K562 (cell line): Measurements from ENCODE around the gene EOLA1. TPM values are rescaled to one million over a fixed set of nuclear protein-coding genes. Genes with fewer than 3 reads are reported as not detected.
"Not testable (repeated sequence)": the region's sequence is repeated elsewhere in the genome, so short reads cannot be mapped to it uniquely, and the experiment has no call there.

Source experiments
- ATAC-seq: fragments of 200-7000 bp; cut with Tn5 transposase; 3 replicates; pipeline ENCODE4 v1.9.1; 2020; ENCODE audit warnings: moderate library complexity
- BruUV-seq: library from RNA; stranded (reverse); fragments of 400-500 nt; replicated peaks from 2 replicates; lab custom pipeline; 2021; lab: Mats Ljungman, UMichigan
- CTCF ChIA-PET: fragments of 300-600 bp; formaldehyde crosslinking; extraction: SDS; loops from one replicate; lab custom pipeline; 2021; ENCODE audit warnings: low intra/inter-chr PET ratio; lab: Yijun Ruan, JAX
- POLR2A ChIA-PET: fragments of 300-600, 350-650 bp; sonication (Branson Sonifier 250); formaldehyde crosslinking; extraction: SDS; loops from one replicate; lab custom pipeline; 2021; ENCODE audit warnings: antibody characterized with exemption, inconsistent platforms; lab: Yijun Ruan, JAX
- DNase-seq, 4 experiments: peaks; one replicate each; pipeline versions ENCODE4 v3.0.0 to v3.0.0-alpha.2; 2011 to 2018; ENCODE audit warnings: low spot score in 3 of 4, mixed read lengths in 3 of 4; ENCODE audit errors: extremely low read depth in 1 of 4
- FAIRE-seq: peaks from 2 replicates; lab custom pipeline; 2011; peaks lifted over from hg19 to GRCh38; lab: Jason Lieb, UNC
- H2AFZ ChIP-seq: 2 replicates; pipeline ENCODE4 v1.6.0; 2011; ENCODE audit warnings: low read depth, low read length, control low read depth, inconsistent platforms
- H3K27ac ChIP-seq: fragments of 200-600 bp; 3 replicates; pipeline ENCODE4 v1.8.0; 2011; ENCODE audit warnings: low read depth, mild to moderate bottlenecking, control low read depth, inconsistent platforms, low read length, moderate library complexity, mixed read lengths; ENCODE audit errors: extremely low read depth
- H3K27me3 ChIP-seq, 2 experiments: fragments of 300-600 bp in 1 of 2; 2 replicates in 1 of 2; 3 replicates in 1 of 2; pipeline versions ENCODE4 v1.6.0 to v1.8.0; 2011; ENCODE audit warnings: inconsistent platforms in 2 of 2, low read length in 2 of 2, mild to moderate bottlenecking in 1 of 2, mixed read lengths in 1 of 2, moderate library complexity in 1 of 2; ENCODE audit not compliant: control insufficient read depth in 2 of 2, insufficient read depth in 2 of 2
- H3K36me3 ChIP-seq: fragments of 300-600 bp; 3 replicates; pipeline ENCODE4 v1.8.0; 2011; ENCODE audit warnings: mild to moderate bottlenecking, low read length, inconsistent platforms; ENCODE audit not compliant: control insufficient read depth, insufficient read depth
- H3K4me1 ChIP-seq, 2 experiments: fragments of 200-600 bp in 1 of 2; replicated peaks in 1 of 2; 2 replicates in 1 of 2; 3 replicates in 1 of 2; pipeline versions ENCODE4 v1.5.1 to v1.8.0; 2011; ENCODE audit warnings: inconsistent platforms in 2 of 2, low read length in 2 of 2, mild to moderate bottlenecking in 1 of 2, mixed read lengths in 1 of 2, moderate library complexity in 1 of 2; ENCODE audit not compliant: control insufficient read depth in 2 of 2, insufficient read depth in 2 of 2
- H3K4me2 ChIP-seq: 2 replicates; pipeline ENCODE4 v1.6.1; 2011; ENCODE audit warnings: low read length, control low read depth, inconsistent platforms, mixed read lengths; ENCODE audit not compliant: insufficient read depth
- H3K4me3 ChIP-seq: fragments of 200-600 bp; sonication (generic), shearing (Covaris generic); 2 replicates; pipeline ENCODE4 v1.5.1; 2016; ENCODE audit warnings: control low read depth, inconsistent platforms
- H3K79me2 ChIP-seq: fragments of 200-600 bp; 3 replicates; pipeline ENCODE4 v1.8.0; 2011; ENCODE audit warnings: low read length, inconsistent platforms; ENCODE audit not compliant: control insufficient read depth, insufficient read depth
- H3K9ac ChIP-seq, 2 experiments: 2 replicates each; pipeline versions ENCODE4 v1.6.0 to v1.6.1; 2011; ENCODE audit warnings: low read depth in 2 of 2, low read length in 2 of 2, control low read depth in 1 of 2, inconsistent platforms in 1 of 2, mild to moderate bottlenecking in 1 of 2, mixed read lengths in 1 of 2; ENCODE audit not compliant: insufficient read depth in 1 of 2
- H3K9me1 ChIP-seq: one replicate; pipeline ENCODE4 v1.6.0; 2011; ENCODE audit warnings: inconsistent platforms, mild to moderate bottlenecking, low read length, moderate library complexity; ENCODE audit not compliant: control insufficient read depth, insufficient read depth
- H3K9me3 ChIP-seq: replicated peaks from 2 replicates; pipeline ENCODE4 v1.5.1; 2011; ENCODE audit warnings: low read depth, low read length, inconsistent platforms; ENCODE audit not compliant: control insufficient read depth, insufficient read depth
- H4K20me1 ChIP-seq: replicated peaks from 2 replicates; pipeline ENCODE4 v1.6.1; 2011; ENCODE audit warnings: low read length, inconsistent platforms, mixed read lengths; ENCODE audit not compliant: control insufficient read depth, insufficient read depth
- CTCF ChIP-seq, 3 experiments: IDR thresholded peaks in 2 of 3; conservative IDR thresholded peaks in 1 of 3; 2 replicates each; pipeline ENCODE4 v1.5.1; 2011 to 2012; ENCODE audit warnings: low read length in 3 of 3, mild to moderate bottlenecking in 3 of 3, control low read depth in 2 of 3, improper control_type of control experiment in 1 of 3, inconsistent platforms in 1 of 3, low read depth in 1 of 3, mixed read lengths in 1 of 3, moderate library complexity in 1 of 3; ENCODE audit not compliant: insufficient read depth in 2 of 3
- WGBS: fragments of 100-300 bp; shearing (Covaris generic); methylation state at CpG from one replicate; pipeline ENCODE4 v1.1.6; 2016; ENCODE audit warnings: low coverage, mixed read lengths; ENCODE audit not compliant: insufficient coverage; ENCODE audit errors: missing lambda C conversion rate; 5-methylcytosine and 5-hydroxymethylcytosine counted together
- in situ Hi-C: fragments of 300-500 bp; cut with MboI; formaldehyde crosslinking; loops from 4 replicates; pipeline ENCODE4 v1.15.0; 2018; ENCODE audit warnings: inconsistent platforms, mixed read lengths
- intact Hi-C: fragments of 100-400 bp; cut with micrococcal nuclease; formaldehyde crosslinking; loops from 2 replicates; pipeline ENCODE4 v1.14.2; 2022
- polyA plus RNA-seq, 8 experiments: library from polyadenylated mRNA; depleted of rRNA in 4 of 8; stranded (reverse) in 5 of 8; unstranded in 3 of 8; fragments of >200 nt; fragmentation: Nextera tagmentation in 2 of 8; fragmentation: Illumina TruSeq in 1 of 8; extraction: Ambion mirVana in 2 of 8; extraction: Trizol in 1 of 8; gene quantifications; 2 replicates each; pipeline versions ENCODE4 v1.2.1 to v1.2.3, GENCODE V29; 2011 to 2014; ENCODE audit warnings: inconsistent platforms in 1 of 8, missing spikeins in 1 of 8
- total RNA-seq, 7 experiments: library from RNA; depleted of rRNA in 6 of 7; stranded (reverse); fragments of >200 nt in 6 of 7; fragmentation: Illumina TruSeq in 2 of 7; extraction: Trizol in 2 of 7; gene quantifications; 2 replicates each; pipeline versions ENCODE4 v1.2.1 to v1.2.3, GENCODE V29; 2011 to 2021; ENCODE audit warnings: low replicate concordance in 1 of 7
- TF ChIP-seq, protein P1 (sequence below): sonication (generic); formaldehyde crosslinking; IDR thresholded peaks from 2 replicates; pipeline ENCODE4 v1.8.1; 2023; ENCODE audit warnings: mild to moderate bottlenecking, missing genetic modification reagents

EOLA1 gene
- total and polyA plus RNA-seq, 9 of the 15 experiments (the other 6 are each of a cell fraction or from before 2014, with no cell fraction given): 6.3 to 32.9 (median 18.2) TPM

GRCh38 chrX:149545545-149546543 is 5.0 kb downstream of the EOLA1 start:
- H3K79me2 ChIP-seq, in situ Hi-C loops: not testable (repeated sequence)
- FAIRE-seq: peak; percentile 19

GRCh38 chrX:149546962-149547361 is 6.2 kb downstream of the EOLA1 start:
- FAIRE-seq: peak; percentile 6
- DNase-seq, H3K27ac ChIP-seq, H3K4me1 ChIP-seq, H2AFZ ChIP-seq, BruUV-seq, ATAC-seq, POLR2A ChIA-PET, H3K9me1 ChIP-seq, CTCF ChIA-PET, H4K20me1 ChIP-seq, H3K27me3 ChIP-seq, H3K9ac ChIP-seq, H3K4me2 ChIP-seq, H3K4me3 ChIP-seq, in situ Hi-C loops, intact Hi-C loops, H3K79me2 ChIP-seq, H3K9me3 ChIP-seq, H3K36me3 ChIP-seq: not testable (repeated sequence)
- WGBS: 100% methylated on average over 1 of the region's 1 CpG

More at GRCh38 chrX:149545545-149546543, 5.0 kb downstream of the EOLA1 start:
- H3K4me2 ChIP-seq, H3K4me1 ChIP-seq, H4K20me1 ChIP-seq, BruUV-seq, H3K27me3 ChIP-seq, POLR2A ChIA-PET, H3K4me3 ChIP-seq, H3K27ac ChIP-seq, H2AFZ ChIP-seq, intact Hi-C loops, H3K9ac ChIP-seq, H3K36me3 ChIP-seq, CTCF ChIA-PET, H3K9me3 ChIP-seq, H3K9me1 ChIP-seq: not testable (repeated sequence)
- peak; percentile 38 for ATAC-seq
- TF ChIP-seq CTCF (IDR thresholded peaks at IDR 0.05 in 2 of 3, conservative IDR thresholded peaks at IDR 0.05 in 1 of 3; ENCODE audit: insufficient read depth in 2 of 3, low read depth in 1 of 3, low read length in 3 of 3): peak in 2 of 3 experiments; percentile 30 to 43; a peak in 3 of 6 replicates
- TF ChIP-seq, protein P1, sequence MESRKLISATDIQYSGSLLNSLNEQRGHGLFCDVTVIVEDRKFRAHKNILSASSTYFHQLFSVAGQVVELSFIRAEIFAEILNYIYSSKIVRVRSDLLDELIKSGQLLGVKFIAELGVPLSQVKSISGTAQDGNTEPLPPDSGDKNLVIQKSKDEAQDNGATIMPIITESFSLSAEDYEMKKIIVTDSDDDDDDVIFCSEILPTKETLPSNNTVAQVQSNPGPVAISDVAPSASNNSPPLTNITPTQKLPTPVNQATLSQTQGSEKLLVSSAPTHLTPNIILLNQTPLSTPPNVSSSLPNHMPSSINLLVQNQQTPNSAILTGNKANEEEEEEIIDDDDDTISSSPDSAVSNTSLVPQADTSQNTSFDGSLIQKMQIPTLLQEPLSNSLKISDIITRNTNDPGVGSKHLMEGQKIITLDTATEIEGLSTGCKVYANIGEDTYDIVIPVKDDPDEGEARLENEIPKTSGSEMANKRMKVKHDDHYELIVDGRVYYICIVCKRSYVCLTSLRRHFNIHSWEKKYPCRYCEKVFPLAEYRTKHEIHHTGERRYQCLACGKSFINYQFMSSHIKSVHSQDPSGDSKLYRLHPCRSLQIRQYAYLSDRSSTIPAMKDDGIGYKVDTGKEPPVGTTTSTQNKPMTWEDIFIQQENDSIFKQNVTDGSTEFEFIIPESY: peak; percentile 42; the same call in 1 of the 2 replicates
- DNase-seq: peak in 1 of 4 experiments; percentile 47
- 50% methylated on average over 1 of the region's 29 CpGs for WGBS
